Stimulated activated CD4-positive, alpha-beta T cell treated with anti-CD3 and anti-CD28 coated beads, Interleukin-4, amount 100 ng/mL, for 1 hour (primary cell): ENCODE results near the gene OR52I1.
A peak's percentile ranks its signal among the peaks of the same experiment; 100 is the strongest.

ENCODE experiments used
- DNase-seq: peaks from one replicate; pipeline ENCODE4 v3.0.0-alpha.2; 2020

The OR52I1 gene

GRCh38 chr11:4593739-4594138 lies at the start of gene OR52I1:
TSS of gene OR52I1 (plus strand) at chr11:4594039. CDS start at chr11:4594039, 0 bp downstream.
- DNase-seq = no peak

GRCh38 chr11:4544891-4545290 lies 48.9 kb upstream of the OR52I1 start, which contains the start of gene OR52M1:
TSS of gene OR52M1 (plus strand) at chr11:4545191. CDS start at chr11:4545191, 0 bp downstream.
- no peak for DNase-seq

GRCh38 chr11:4546878-4547277 lies 47.0 kb upstream of the OR52I1 start:
- DNase-seq = no peak

GRCh38 chr11:4547416-4547815 lies 46.4 kb upstream of the OR52I1 start:
- no peak for DNase-seq

GRCh38 chr11:4551346-4551979 lies 42.4 kb upstream of the OR52I1 start:
- DNase-seq = no peak

GRCh38 chr11:4559527-4560440 lies 34.1 kb upstream of the OR52I1 start:
- DNase-seq = no peak

GRCh38 chr11:4560467-4560866 lies 33.4 kb upstream of the OR52I1 start:
- no peak for DNase-seq

- DNase-seq = no peak
Measured at GRCh38 chr11:4565371-4565770, 28.5 kb upstream of the OR52I1 start.

- no peak for DNase-seq
Measured at GRCh38 chr11:4569075-4569474, 24.8 kb upstream of the OR52I1 start.

GRCh38 chr11:4576880-4577279 lies 17.0 kb upstream of the OR52I1 start:
- DNase-seq = no peak

GRCh38 chr11:4577761-4578160 lies 16.1 kb upstream of the OR52I1 start:
- no peak for DNase-seq

GRCh38 chr11:4578624-4579023 lies 15.2 kb upstream of the OR52I1 start:
- DNase-seq = no peak

- DNase-seq = no peak
Measured at GRCh38 chr11:4580124-4580523, 13.7 kb upstream of the OR52I1 start.

GRCh38 chr11:4581443-4581842 lies 12.4 kb upstream of the OR52I1 start, which contains the start of gene OR52I2:
TSS of gene OR52I2 (plus strand) at chr11:4581743.
- no peak for DNase-seq

- no peak for DNase-seq
Measured at GRCh38 chr11:4589017-4589416, 4.8 kb upstream of the OR52I1 start.

- no peak for DNase-seq
Measured at GRCh38 chr11:4605057-4605456, 11.2 kb downstream of the OR52I1 start.

- DNase-seq = no peak
Measured at GRCh38 chr11:4606231-4607015, 12.6 kb downstream of the OR52I1 start.

GRCh38 chr11:4607096-4607495 lies 13.3 kb downstream of the OR52I1 start:
- no peak for DNase-seq

GRCh38 chr11:4607781-4608666 lies 14.2 kb downstream of the OR52I1 start, which contains the start of gene TRIM68:
TSS of gene TRIM68 (minus strand) at chr11:4608231. CDS start at chr11:4605504, 2,727 bp downstream.
- DNase-seq = peak; percentile 95

- no peak for DNase-seq
Measured at GRCh38 chr11:4610258-4610935, 16.6 kb downstream of the OR52I1 start.

- no peak for DNase-seq
Measured at GRCh38 chr11:4611986-4612385, 18.1 kb downstream of the OR52I1 start.
